Measurements from ENCODE around the gene ADH4.
"Not testable (repeated sequence)": the region's sequence is repeated elsewhere in the genome, so short reads cannot be mapped to it uniquely, and the experiment has no call there.

The ADH4 gene

DNA sequence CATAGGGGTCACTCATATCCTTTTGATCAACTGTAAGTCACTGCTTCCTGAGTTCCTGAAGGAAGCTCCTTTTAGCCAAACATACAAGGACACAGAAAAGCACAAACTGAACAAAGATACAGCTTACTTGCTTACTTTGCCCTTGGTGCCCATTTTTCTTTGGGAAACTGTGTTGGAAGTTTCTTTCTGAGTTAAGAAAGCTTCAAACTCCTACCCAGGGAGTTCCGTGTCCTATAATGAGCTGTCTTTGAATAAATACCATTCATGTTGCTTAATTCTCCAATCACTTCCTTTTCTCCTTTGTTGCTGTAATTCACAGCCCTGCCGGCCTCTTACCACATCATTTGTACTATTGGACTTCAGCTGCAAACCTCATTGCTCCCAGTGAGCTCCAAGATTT, at the start of gene ADH4:
Gene ADH4, minus strand, starts transcription at position 228 of the 400 bp plus-strand sequence. Its CDS starts 75 bp downstream, at position 153.
- TF ChIP-seq, protein P1, sequence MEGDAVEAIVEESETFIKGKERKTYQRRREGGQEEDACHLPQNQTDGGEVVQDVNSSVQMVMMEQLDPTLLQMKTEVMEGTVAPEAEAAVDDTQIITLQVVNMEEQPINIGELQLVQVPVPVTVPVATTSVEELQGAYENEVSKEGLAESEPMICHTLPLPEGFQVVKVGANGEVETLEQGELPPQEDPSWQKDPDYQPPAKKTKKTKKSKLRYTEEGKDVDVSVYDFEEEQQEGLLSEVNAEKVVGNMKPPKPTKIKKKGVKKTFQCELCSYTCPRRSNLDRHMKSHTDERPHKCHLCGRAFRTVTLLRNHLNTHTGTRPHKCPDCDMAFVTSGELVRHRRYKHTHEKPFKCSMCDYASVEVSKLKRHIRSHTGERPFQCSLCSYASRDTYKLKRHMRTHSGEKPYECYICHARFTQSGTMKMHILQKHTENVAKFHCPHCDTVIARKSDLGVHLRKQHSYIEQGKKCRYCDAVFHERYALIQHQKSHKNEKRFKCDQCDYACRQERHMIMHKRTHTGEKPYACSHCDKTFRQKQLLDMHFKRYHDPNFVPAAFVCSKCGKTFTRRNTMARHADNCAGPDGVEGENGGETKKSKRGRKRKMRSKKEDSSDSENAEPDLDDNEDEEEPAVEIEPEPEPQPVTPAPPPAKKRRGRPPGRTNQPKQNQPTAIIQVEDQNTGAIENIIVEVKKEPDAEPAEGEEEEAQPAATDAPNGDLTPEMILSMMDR (IDR thresholded peaks at IDR 0.05; ENCODE audit: low read depth, low read length): no peak
- Histone ChIP-seq H3K36me3 (no peaks in the 10 kb centered on the region), H3K27me3 (ENCODE audit: insufficient read depth, low read depth, severe bottlenecking) (no peaks in the 10 kb centered on the region), H3K9me3 (ENCODE audit: severe bottlenecking) (no peaks in the 10 kb centered on the region), H3K27ac (no peak within 1 kb of the TSS), H3K4me3 (ENCODE audit: low read depth, low read length) (no peak within 1 kb of the TSS)
- DNase-seq: no peak

DNA sequence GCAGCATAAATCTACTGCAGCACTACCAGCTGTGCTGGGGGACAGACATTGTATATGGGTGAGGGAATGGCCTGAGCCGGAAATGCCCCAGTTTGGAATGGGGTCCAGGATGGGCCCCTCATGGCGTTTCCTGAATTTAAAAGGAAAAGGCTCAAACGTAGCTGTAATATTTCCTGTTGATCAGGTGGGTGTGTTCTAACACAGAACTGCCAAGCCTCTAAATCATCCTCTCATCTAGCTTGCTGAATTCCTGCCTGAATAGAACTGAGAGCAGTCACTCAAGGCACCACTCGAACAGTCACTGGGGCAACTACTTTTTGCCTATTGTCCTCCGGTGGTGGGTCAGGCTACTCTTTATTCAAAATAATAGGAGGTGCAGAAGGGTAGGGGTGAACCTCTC, 46.2 kb upstream of the ADH4 start:
- no peaks in the 10 kb centered on the region for H3K36me3 ChIP-seq
- no peak for DNase-seq
- TF ChIP-seq, protein P1 (IDR thresholded peaks at IDR 0.05; ENCODE audit: low read depth, low read length): no peak

DNA sequence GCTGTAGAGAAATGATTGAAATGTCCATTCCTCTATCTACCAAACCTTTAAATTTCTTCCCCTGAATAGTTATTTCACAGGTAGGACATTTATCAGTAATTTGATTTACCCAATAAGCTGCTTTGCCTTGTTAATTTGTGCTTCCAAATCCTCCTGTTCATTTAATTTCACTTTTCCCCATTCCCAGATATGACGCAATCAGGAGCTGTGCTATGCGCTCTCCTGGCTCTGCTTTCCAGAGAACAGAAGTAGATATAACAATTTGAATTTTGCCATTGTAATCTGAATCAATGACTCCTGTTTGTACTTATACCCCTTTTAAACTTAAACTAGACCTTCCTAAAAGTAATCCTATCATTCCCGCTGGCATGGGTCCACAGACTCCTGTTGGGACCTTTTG, 45.8 kb upstream of the ADH4 start:
- not testable (repeated sequence) for H3K9me3 ChIP-seq (ENCODE audit: severe bottlenecking); DNase-seq; H3K4me3 ChIP-seq (ENCODE audit: low read depth, low read length); H3K36me3 ChIP-seq; H3K27ac ChIP-seq; H3K27me3 ChIP-seq (ENCODE audit: insufficient read depth, low read depth, severe bottlenecking)

More for the DNA sequence above, 46.2 kb upstream of the ADH4 start:
- no peak overlapping the region for H3K4me3 ChIP-seq (ENCODE audit: low read depth, low read length)
- no peaks in the 10 kb centered on the region for H3K9me3 ChIP-seq (ENCODE audit: severe bottlenecking)
- H3K27me3 ChIP-seq (ENCODE audit: insufficient read depth, low read depth, severe bottlenecking): no peaks in the 10 kb centered on the region
- no peak overlapping the region for H3K27ac ChIP-seq

DNA sequence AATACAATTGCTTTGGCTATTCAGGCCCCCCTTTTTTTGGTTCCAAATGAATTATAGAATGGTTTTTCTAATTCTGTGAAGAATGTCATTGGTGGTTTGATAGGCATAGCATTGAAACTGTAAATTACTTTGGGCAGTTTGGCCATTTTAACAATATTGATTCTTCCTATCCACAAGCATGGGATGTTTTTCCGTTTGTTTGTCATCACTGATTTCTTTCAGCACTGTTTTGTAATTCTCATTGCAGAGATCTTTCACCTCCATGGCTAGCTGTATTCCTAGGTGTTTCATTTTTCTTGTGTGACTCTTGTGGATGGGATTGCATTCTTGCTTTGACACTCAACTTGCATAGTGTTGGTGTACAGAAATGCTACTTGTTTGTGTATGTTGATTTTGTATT, 41.9 kb upstream of the ADH4 start:
- Histone ChIP-seq H3K36me3 (no peaks in the 10 kb centered on the region), H3K9me3 (ENCODE audit: severe bottlenecking) (peaks cover 3% of the 10 kb centered on the region), H3K27me3 (ENCODE audit: insufficient read depth, low read depth, severe bottlenecking) (no peaks in the 10 kb centered on the region), H3K4me3 (ENCODE audit: low read depth, low read length) (no peak overlapping the region), H3K27ac (no peak overlapping the region)
- no peak for DNase-seq
- TF ChIP-seq, protein P1 (IDR thresholded peaks at IDR 0.05; ENCODE audit: low read depth, low read length): no peak

DNA sequence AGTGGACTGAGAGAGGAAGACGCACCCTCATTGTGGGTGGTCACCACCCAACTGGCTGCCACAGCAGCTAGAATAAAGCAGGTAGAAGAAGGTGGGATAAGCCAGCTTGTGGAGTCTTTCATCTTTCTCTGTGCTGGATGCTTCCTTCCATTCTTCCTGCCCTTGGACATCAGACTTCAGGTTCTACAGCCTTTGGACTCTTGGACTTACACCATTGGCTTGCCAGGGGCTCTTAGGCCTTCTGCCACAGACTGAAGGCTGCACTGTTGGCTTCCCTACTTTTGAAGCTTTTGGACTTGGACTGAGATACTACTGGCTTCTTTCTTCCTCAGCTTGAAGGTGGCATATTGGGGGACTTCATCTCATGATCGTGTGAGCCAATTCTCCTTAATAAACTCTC, 41.5 kb upstream of the ADH4 start:
- no peak overlapping the region for H3K4me3 ChIP-seq (ENCODE audit: low read depth, low read length)
- no peaks in the 10 kb centered on the region for H3K27me3 ChIP-seq (ENCODE audit: insufficient read depth, low read depth, severe bottlenecking)
- DNase-seq: no peak

DNA sequence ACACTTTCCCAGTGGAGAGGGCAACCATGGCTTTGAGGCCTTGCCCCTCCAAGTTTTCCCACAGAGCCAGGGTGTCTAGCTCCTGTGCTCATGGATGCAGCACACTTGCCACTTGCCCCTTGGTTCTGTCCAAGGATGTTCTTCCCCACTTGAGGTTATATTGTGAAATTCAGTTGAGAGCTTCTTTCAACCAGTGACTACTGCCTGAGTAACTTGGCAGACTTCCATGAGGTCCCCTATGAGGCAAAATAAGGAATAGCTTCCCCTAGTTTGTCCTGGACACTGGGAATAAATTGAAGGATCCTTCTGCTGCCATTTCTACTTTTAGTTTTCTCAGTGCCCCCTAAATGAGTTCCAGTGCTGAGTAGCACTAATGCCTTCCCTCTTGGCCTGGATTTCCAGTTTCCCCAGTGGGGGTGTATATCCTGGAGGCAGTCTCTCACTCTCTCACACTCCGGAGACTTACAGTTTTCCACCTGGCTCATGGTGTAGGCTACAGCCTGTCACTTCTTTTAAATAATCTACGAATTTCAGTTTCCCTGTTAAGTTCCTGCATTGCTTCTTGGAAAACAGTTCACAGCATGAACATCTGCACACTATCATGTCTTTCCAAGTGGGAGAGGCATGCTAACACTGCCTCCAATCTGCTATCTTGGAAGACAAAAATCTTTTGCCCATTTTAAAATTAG, 36.4 kb upstream of the ADH4 start:
- H3K27me3 ChIP-seq (ENCODE audit: insufficient read depth, low read depth, severe bottlenecking): no peaks in the 10 kb centered on the region
- H3K36me3 ChIP-seq: no peaks in the 10 kb centered on the region
- peaks cover 11% of the 10 kb centered on the region for H3K9me3 ChIP-seq (ENCODE audit: severe bottlenecking)
- DNase-seq: no peak
- no peak overlapping the region for H3K27ac ChIP-seq
- TF ChIP-seq, protein P1 (IDR thresholded peaks at IDR 0.05; ENCODE audit: low read depth, low read length): no peak
- no peak overlapping the region for H3K4me3 ChIP-seq (ENCODE audit: low read depth, low read length)

More for the DNA sequence above, 41.5 kb upstream of the ADH4 start:
- TF ChIP-seq, protein P1 (IDR thresholded peaks at IDR 0.05; ENCODE audit: low read depth, low read length): no peak
- Histone ChIP-seq H3K27ac (no peak overlapping the region), H3K9me3 (ENCODE audit: severe bottlenecking) (peaks cover 3% of the 10 kb centered on the region), H3K36me3 (no peaks in the 10 kb centered on the region)
